ENCODE results near the gene ZNF782.
"Not testable (repeated sequence)": the region's sequence is repeated elsewhere in the genome, so short reads cannot be mapped to it uniquely, and the experiment has no call there.

Gene ZNF782

DNA sequence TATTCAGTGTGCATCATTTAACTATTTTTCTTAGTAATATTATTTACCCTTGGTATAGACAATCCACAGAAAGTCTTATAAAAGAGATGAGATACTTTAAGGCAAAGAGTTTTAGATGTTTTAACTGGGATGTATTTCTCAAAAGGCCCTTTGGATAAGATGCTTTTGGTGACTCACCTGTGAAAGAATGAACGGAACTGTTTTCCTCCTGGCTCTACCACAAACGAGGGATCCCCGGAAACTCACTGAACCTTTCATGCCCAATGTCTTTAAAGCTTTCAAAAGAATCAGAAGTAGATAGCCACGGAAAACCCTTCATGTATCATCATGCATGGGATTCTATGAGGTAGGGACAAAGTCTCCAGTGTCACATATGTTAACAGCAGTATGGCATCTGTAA, 1.6 kb downstream of the ZNF782 start:
- no peak for DNase-seq

DNA sequence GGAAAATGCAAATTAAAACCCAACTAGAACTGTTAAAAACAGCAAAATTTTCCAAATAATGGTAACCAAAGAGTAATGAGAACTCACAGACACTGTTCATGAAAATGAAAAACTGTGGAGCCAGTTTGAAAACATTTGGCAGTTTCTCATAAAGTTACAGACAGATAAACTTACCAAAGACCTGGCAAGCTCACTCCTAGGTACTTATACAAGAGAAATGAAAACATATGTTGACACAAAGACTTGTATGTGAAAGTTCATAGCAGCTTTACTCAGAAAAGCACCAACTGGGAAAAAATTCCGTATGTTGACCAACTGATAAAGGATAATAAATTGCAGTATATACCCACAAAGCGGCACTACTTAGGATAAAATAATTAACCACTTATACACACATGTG, 10.3 kb downstream of the ZNF782 start:
- DNase-seq = no peak

DNA sequence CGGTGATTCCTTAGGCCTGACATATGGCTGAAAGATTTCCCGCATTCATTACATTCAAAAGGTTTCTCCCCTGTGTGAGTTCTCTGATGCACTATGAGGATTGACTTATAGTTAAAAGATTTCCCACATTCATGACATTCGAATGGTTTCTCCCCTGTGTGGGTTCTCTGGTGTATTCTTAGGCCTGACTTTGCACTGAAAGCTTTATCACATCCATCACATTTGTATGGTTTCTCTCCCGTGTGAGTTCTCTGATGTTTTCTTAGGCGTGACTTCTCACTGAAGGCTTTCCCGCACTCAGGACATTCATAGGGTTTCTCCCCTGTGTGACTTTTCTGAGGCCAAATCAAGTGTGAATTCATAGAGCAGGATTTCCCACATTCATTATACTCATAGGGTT, 35.8 kb downstream of the ZNF782 start:
- no peak for DNase-seq

GRCh38 chr9:96817973-96818372, 36.3 kb downstream of the ZNF782 start:
- DNase-seq = no peak

DNA sequence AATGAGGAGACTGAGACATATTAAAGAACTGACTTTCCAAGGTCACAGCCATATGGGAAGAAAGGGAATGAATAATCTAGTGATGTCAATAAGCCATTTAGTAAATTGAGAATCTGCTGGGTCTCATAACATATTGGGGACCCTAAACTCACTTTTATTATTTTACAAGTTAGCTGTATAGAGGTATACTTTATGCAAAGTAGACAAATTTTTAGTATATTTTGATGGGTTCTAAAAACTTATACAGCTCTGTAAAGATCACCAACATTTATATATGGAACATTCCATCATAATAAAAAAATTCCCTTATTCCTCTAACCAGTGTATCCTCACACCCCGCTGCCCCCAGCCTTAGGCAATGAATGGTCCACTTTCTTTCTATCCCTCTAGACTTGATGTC, 40.7 kb downstream of the ZNF782 start:
- DNase-seq = no peak

DNA sequence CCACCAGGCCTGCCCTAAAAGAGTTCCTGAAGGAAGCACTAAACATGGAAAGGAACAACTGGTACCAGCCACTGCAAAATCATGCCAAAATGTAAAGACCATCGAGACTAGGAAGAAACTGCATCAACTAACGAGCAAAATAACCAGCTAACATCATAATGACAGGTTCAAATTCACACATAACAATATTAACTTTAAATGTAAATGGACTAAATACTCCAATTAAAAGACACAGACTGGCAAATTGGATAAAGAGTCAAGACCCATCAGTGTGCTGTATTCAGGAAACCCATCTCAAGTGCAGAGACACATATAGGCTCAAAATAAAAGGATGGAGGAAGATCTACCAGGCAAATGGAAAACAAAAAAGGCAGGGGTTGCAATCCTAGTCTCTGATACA, 55.4 kb downstream of the ZNF782 start:
- DNase-seq = not testable (repeated sequence)

GRCh38 chr9:96784021-96784420, 70.3 kb downstream of the ZNF782 start:
- DNase-seq = no peak

DNA sequence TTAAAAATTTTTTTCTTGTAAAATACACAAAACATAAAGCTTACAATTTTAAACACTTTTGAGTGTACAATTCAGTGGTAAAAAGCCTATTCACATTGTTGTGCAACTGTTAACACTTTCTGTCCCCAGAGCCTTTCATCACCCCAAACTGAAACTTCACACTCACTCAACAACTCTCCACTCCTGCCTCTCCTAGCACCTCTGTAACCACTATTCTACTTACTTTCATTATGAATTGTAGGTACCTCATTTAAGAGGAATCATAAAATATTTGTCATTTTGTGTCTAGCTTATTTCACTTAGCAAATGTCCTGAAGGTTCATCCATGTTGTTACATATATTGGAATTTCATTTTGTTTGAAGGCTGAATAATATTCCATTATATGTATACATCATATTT, 72.1 kb downstream of the ZNF782 start:
- no peak for DNase-seq

GRCh38 chr9:96781552-96781951, 72.8 kb downstream of the ZNF782 start:
- DNase-seq = no peak

DNA sequence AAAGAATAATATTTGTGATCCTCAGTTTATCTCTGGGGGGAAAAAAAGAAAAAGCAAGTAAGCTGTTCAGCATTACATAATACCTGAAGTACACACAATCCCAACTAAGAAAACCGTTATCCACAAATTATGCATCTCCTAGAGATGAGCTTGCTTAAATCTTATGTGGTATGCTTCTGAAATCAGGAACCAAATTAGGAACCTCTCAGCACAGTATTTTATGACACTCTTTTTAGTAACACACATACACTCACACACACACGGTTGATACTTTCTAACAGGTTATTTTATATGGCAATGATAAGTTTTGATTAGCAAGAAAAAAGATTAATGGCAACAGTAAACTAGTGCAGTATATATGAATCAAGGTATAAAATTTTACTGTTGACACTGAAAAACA, 75.2 kb downstream of the ZNF782 start:
- peak in 1 of 2 experiments; percentile 7 for DNase-seq

DNA sequence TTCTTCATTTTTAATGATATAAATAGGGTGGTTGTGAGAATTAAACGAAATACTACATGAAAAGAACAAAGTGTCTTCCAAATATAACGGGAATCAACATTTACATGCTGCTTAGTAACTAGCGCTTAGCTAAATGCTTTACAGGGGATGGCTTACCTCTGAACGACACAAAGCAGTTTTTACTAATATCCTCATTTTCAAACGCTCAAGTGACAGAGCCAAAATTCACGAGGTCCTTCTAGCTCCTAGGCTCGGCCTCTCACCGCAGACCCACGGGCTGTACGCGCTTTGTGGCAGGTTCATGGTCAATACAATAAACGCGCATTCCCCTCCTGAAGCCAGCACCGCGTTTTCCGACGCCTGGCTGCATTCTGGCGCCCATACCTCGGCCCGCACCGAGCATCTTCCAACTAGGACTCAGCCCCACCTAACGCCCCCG, 76.9 kb downstream of the ZNF782 start:
- DNase-seq = no peak

DNA sequence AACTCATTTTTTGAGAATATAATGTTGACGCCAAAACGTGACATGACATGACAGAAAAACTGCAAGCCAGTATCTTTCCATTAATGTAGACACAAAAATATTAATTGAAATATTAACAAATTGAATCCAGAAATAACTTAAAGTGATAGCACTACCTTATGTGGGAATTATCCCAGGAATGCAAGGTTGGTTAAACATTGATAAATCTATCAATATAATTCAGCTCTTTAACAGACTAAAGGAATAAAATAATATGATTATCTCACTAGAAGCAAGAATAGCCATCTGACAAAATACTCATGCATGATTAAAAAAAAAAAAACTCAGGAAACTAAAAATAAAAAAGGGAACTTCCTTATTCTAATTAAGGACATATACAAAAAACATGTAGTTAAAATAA, 83.2 kb downstream of the ZNF782 start:
- DNase-seq = no peak

- no peak for DNase-seq
Measured at GRCh38 chr9:96769989-96770388, 84.3 kb downstream of the ZNF782 start.
